ENCODE data around the gene LGALS3BP.

- TF ChIP-seq, protein P1, sequence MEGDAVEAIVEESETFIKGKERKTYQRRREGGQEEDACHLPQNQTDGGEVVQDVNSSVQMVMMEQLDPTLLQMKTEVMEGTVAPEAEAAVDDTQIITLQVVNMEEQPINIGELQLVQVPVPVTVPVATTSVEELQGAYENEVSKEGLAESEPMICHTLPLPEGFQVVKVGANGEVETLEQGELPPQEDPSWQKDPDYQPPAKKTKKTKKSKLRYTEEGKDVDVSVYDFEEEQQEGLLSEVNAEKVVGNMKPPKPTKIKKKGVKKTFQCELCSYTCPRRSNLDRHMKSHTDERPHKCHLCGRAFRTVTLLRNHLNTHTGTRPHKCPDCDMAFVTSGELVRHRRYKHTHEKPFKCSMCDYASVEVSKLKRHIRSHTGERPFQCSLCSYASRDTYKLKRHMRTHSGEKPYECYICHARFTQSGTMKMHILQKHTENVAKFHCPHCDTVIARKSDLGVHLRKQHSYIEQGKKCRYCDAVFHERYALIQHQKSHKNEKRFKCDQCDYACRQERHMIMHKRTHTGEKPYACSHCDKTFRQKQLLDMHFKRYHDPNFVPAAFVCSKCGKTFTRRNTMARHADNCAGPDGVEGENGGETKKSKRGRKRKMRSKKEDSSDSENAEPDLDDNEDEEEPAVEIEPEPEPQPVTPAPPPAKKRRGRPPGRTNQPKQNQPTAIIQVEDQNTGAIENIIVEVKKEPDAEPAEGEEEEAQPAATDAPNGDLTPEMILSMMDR (IDR thresholded peaks at IDR 0.05) = no peak
- TF ChIP-seq, protein P2, sequence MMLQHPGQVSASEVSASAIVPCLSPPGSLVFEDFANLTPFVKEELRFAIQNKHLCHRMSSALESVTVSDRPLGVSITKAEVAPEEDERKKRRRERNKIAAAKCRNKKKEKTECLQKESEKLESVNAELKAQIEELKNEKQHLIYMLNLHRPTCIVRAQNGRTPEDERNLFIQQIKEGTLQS (CRISPR knock-in tag; conservative IDR thresholded peaks at IDR 0.05) = no peak
- TF ChIP-seq TP53 (CRISPR knock-in tag; IDR thresholded peaks at IDR 0.05) (no peak), CREB1 (CRISPR knock-in tag; IDR thresholded peaks at IDR 0.05) (no peak), USF1 (CRISPR knock-in tag; IDR thresholded peaks at IDR 0.05) (no peak)
These were observed 29.9 kb upstream of the LGALS3BP start, which contains the start of gene CANT1 for GRCh38 chr17:79009397-79010303.

Data from WTC11 (cell line).